ENCODE results near the gene KLHL35.

The KLHL35 gene

DNA sequence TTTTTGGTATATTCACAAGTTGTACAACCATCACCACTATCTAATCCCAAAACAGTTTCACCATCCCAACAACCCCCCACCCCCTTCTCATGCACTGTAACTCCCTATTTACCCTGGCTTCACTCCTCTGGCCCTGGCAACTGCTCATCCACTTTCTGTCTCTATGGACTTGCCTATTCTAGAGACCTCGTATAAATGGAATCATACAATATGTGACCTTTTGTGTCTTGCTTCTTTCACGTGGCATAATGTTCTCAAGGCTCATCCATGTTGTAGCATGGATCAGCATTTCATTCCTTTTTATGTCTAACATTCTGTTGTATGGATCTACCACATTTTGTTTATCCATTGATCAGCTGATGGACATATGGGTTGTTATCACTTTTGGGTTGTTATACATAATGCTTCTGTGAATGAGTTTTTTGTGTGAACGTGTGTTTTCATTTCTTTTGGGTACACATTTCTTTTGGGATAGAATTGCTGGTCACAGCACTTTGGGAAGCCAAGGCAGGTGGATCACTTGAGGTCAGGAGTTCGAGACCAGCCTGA lies 46.7 kb upstream of the KLHL35 start:
- H3K9ac ChIP-seq: no peak overlapping the region
- H3K36me3 ChIP-seq (ENCODE audit: control insufficient read depth, insufficient read depth, low read length): no peaks in the 10 kb centered on the region
- no peaks in the 10 kb centered on the region for H3K9me3 ChIP-seq (ENCODE audit: control insufficient read depth, low read length)
- H3K79me2 ChIP-seq: no peaks in the 10 kb centered on the region
- H3K4me3 ChIP-seq (ENCODE audit: low read depth, low read length): no peak overlapping the region
- no peak overlapping the region for H2AFZ ChIP-seq
- H3K27ac ChIP-seq: no peak overlapping the region
- TF ChIP-seq, protein P1, sequence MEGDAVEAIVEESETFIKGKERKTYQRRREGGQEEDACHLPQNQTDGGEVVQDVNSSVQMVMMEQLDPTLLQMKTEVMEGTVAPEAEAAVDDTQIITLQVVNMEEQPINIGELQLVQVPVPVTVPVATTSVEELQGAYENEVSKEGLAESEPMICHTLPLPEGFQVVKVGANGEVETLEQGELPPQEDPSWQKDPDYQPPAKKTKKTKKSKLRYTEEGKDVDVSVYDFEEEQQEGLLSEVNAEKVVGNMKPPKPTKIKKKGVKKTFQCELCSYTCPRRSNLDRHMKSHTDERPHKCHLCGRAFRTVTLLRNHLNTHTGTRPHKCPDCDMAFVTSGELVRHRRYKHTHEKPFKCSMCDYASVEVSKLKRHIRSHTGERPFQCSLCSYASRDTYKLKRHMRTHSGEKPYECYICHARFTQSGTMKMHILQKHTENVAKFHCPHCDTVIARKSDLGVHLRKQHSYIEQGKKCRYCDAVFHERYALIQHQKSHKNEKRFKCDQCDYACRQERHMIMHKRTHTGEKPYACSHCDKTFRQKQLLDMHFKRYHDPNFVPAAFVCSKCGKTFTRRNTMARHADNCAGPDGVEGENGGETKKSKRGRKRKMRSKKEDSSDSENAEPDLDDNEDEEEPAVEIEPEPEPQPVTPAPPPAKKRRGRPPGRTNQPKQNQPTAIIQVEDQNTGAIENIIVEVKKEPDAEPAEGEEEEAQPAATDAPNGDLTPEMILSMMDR (IDR thresholded peaks at IDR 0.05): no peak
- H3K4me1 ChIP-seq: no peaks in the 10 kb centered on the region
- H3K4me2 ChIP-seq (ENCODE audit: low read length): no peak overlapping the region
- no peaks in the 10 kb centered on the region for H3K27me3 ChIP-seq (ENCODE audit: control insufficient read depth, insufficient read depth, low read length)

DNA sequence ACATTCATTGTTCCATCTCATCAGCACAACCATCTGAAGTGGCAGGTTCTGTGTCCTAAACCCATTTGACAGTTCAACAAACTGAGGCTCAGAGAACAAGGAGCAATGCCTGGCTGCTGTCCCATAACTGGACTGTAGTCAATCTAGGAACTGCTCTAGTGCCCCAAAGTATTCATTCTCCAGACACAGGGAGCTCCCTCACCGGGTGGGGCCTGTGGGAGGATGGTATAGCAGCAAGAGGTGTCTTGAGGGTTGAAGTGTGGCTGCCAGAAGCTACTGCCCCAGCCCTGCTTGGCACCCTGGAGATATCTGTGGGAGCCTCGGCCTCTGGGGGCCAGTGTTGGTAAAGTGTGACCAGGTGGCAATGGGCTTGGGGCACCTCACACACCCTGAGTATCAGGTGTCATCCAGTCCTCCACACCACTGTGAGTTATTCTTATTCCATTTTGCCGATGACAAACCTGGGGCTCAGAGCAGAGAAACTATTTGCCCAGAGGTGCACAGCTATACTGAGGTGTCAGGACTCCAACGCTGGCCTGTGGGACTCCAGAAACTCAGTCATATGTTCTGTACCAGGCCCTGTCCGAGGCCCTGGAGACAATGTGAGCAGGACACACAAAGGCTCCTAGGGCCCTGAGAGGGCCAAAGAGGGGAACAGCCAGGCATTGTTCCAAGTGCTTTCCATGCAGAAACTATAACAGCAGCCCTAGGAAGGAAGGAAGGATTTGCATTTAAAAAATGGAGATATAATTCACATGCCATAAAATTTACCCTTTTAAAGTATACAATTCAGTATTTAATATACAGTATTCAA lies 46.0 kb upstream of the KLHL35 start:
- Histone ChIP-seq H3K9me3 (ENCODE audit: control insufficient read depth, low read length) (no peaks in the 10 kb centered on the region), H3K4me2 (ENCODE audit: low read length) (no peak overlapping the region), H3K27me3 (ENCODE audit: control insufficient read depth, insufficient read depth, low read length) (no peaks in the 10 kb centered on the region), H3K27ac (no peak overlapping the region), H3K4me1 (no peaks in the 10 kb centered on the region), H3K9ac (no peak overlapping the region), H2AFZ (no peak overlapping the region), H3K79me2 (no peaks in the 10 kb centered on the region), H3K4me3 (ENCODE audit: low read depth, low read length) (no peak overlapping the region), H3K36me3 (ENCODE audit: control insufficient read depth, insufficient read depth, low read length) (no peaks in the 10 kb centered on the region)
- TF ChIP-seq, protein P1 (IDR thresholded peaks at IDR 0.05): no peak

DNA sequence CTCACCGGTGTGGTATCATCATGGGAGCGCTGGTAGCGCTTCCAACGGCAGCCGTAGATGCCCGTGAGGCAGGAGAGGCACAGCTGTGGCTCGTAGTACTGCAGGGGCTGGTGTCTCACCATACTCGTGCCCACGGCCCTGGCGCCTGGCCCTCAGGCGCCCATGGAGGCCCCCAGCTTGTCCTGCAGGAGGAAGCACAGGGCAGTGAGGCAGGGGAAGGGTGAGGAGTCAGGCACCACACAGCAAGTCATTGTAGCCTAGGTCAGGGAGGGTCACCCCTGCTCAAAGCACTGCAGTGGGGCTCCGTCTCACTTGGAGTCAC lies 44.6 kb upstream of the KLHL35 start:
- Histone ChIP-seq H3K27ac (no peak overlapping the region), H3K79me2 (no peaks in the 10 kb centered on the region), H3K36me3 (ENCODE audit: control insufficient read depth, insufficient read depth, low read length) (no peaks in the 10 kb centered on the region), H3K27me3 (ENCODE audit: control insufficient read depth, insufficient read depth, low read length) (no peaks in the 10 kb centered on the region), H3K9me3 (ENCODE audit: control insufficient read depth, low read length) (no peaks in the 10 kb centered on the region), H3K4me1 (no peaks in the 10 kb centered on the region), H3K4me3 (ENCODE audit: low read depth, low read length) (no peak overlapping the region), H3K9ac (no peak overlapping the region), H2AFZ (no peak overlapping the region), H3K4me2 (ENCODE audit: low read length) (no peak overlapping the region)
- TF ChIP-seq, protein P1 (IDR thresholded peaks at IDR 0.05): no peak

DNA sequence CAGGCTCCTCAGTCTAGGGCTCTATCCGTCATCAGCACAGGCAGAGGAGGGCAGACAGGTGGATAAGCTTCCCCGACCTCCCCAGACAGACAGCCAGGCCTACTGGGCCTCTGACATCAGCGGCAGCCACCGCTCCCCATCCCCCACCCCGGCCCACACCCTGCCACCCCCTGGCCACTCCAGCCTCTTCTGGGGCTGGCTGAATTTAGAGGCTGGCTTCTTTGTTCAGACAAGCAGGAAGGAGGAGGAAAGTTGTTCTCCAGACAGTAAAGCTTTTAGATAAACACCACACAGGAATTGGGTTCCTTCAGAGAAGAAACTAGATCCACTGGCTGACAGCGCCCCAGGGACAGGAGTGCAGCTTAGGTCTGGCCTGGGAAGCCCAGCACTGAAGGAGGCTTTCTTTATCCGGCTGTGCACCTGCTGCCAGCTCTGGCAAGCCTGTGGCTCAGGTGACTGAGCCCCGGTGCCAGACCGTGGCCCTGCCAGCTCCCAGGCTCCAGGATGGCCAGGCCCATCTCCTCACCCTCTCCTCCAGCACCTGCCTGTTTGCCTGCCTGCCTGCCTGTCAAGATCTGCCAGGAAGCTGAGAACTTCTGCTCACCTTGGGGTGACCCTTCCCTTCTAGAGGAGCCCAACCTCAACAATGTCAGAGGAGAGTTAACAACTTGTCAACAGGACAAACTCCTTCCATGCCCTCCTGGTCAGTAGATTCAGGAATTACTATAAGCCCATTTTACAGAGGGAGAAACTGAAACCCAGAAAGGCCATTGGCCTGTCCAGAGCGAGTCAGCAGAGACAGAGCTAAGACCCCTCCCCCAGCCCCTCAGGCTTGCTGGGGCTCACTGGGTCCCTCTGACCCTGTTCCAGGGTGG lies 44.0 kb upstream of the KLHL35 start:
- TF ChIP-seq, protein P1 (IDR thresholded peaks at IDR 0.05): no peak
- Histone ChIP-seq H3K9me3 (ENCODE audit: control insufficient read depth, low read length) (no peaks in the 10 kb centered on the region), H2AFZ (no peak overlapping the region), H3K36me3 (ENCODE audit: control insufficient read depth, insufficient read depth, low read length) (no peaks in the 10 kb centered on the region), H3K4me1 (no peaks in the 10 kb centered on the region), H3K4me3 (ENCODE audit: low read depth, low read length) (no peak overlapping the region), H3K27ac (no peak overlapping the region), H3K79me2 (no peaks in the 10 kb centered on the region), H3K4me2 (ENCODE audit: low read length) (no peak overlapping the region), H3K27me3 (ENCODE audit: control insufficient read depth, insufficient read depth, low read length) (no peaks in the 10 kb centered on the region), H3K9ac (no peak overlapping the region)
